IgD-negative memory B cell (primary cell): ENCODE measurements around the gene FRS2. TPM values are rescaled to one million over a fixed set of nuclear protein-coding genes. Genes with fewer than 3 reads are reported as not detected.

Experiments
- H3K27ac Mint-ChIP-seq, 3 donors: one replicate each; pipeline ENCODE4 v1.8.0; 2020 to 2022; ENCODE audit warnings: mild to moderate bottlenecking in 3 of 3, mixed read lengths in 3 of 3, moderate library complexity in 1 of 3
- H3K27me3 Mint-ChIP-seq: one replicate; pipeline ENCODE4 v1.8.0; 2021; ENCODE audit warnings: mixed read lengths
- H3K36me3 Mint-ChIP-seq: one replicate; pipeline ENCODE4 v1.8.0; 2020; ENCODE audit warnings: mild to moderate bottlenecking, mixed read lengths
- H3K4me1 Mint-ChIP-seq, 3 donors: one replicate each; pipeline ENCODE4 v1.8.0; 2020 to 2022; ENCODE audit warnings: mixed read lengths in 3 of 3, mild to moderate bottlenecking in 1 of 3
- H3K4me3 Mint-ChIP-seq, 4 donors: one replicate each; pipeline ENCODE4 v1.8.0; 2020 to 2022; ENCODE audit warnings: mild to moderate bottlenecking in 4 of 4, mixed read lengths in 4 of 4, moderate library complexity in 3 of 4
- H3K9me3 Mint-ChIP-seq, 3 donors: one replicate each; pipeline ENCODE4 v1.8.0; 2020 to 2021; ENCODE audit warnings: mixed read lengths in 3 of 3, mild to moderate bottlenecking in 1 of 3
- polyA plus RNA-seq: library from polyadenylated mRNA; unstranded; fragments of 300-500 nt; fragmentation: Illumina TruSeq; gene quantifications from one replicate; pipeline ENCODE4 v1.2.3, GENCODE V29; 2021

The FRS2 gene
- polyA plus RNA-seq, 1 donor from 2014 or later = 11.2 TPM

- peaks cover 4 to 11% (median 10%) of the 10 kb centered on the region in 3 donors for H3K9me3 Mint-ChIP-seq
- peaks cover 10% of the 10 kb centered on the region for H3K36me3 Mint-ChIP-seq
- H3K4me1 Mint-ChIP-seq = peaks cover 19 to 43% (median 29%) of the 10 kb centered on the region in 3 donors
- H3K27me3 Mint-ChIP-seq = no peaks in the 10 kb centered on the region
- no peak overlapping the region for H3K27ac Mint-ChIP-seq
- no peak overlapping the region for H3K4me3 Mint-ChIP-seq
Measured at GRCh38 chr12:69519871-69520270, 49.7 kb downstream of the FRS2 start.

- H3K9me3 Mint-ChIP-seq = peaks cover 4 to 11% (median 10%) of the 10 kb centered on the region in 3 donors
- no peaks in the 10 kb centered on the region for H3K27me3 Mint-ChIP-seq
- peaks cover 12% of the 10 kb centered on the region for H3K36me3 Mint-ChIP-seq
- peak overlapping the region in 1 of 3 donors; percentile 2 for H3K27ac Mint-ChIP-seq
- H3K4me1 Mint-ChIP-seq = peaks cover 23 to 50% (median 37%) of the 10 kb centered on the region in 3 donors
- H3K4me3 Mint-ChIP-seq = no peak overlapping the region
Measured at GRCh38 chr12:69523433-69524330, 53.5 kb downstream of the FRS2 start.

- Mint-ChIP-seq H3K27ac (no peak overlapping the region), H3K4me1 (peaks cover 27 to 53% (median 41%) of the 10 kb centered on the region in 3 donors), H3K27me3 (no peaks in the 10 kb centered on the region), H3K4me3 (no peak overlapping the region), H3K36me3 (peaks cover 12% of the 10 kb centered on the region), H3K9me3 (peaks cover 4 to 11% (median 10%) of the 10 kb centered on the region in 3 donors)
Measured at GRCh38 chr12:69524331-69524630, 54.1 kb downstream of the FRS2 start.

GRCh38 chr12:69524755-69525469 is 54.7 kb downstream of the FRS2 start:
- Mint-ChIP-seq H3K4me1 (peaks cover 27 to 46% (median 40%) of the 10 kb centered on the region in 3 donors), H3K27me3 (no peaks in the 10 kb centered on the region), H3K9me3 (peaks cover 4 to 11% (median 10%) of the 10 kb centered on the region in 3 donors), H3K36me3 (peaks cover 10% of the 10 kb centered on the region), H3K27ac (no peak overlapping the region), H3K4me3 (peak overlapping the region in 1 of 4 donors; percentile 43)

- Mint-ChIP-seq H3K27ac (no peak overlapping the region), H3K27me3 (no peaks in the 10 kb centered on the region), H3K4me1 (peaks cover 24 to 30% (median 25%) of the 10 kb centered on the region in 3 donors), H3K4me3 (no peak overlapping the region), H3K36me3 (peaks cover 2% of the 10 kb centered on the region), H3K9me3 (peaks cover 0 to 4% (median 1%) of the 10 kb centered on the region in 3 donors)
Measured at GRCh38 chr12:69527506-69528272, 57.5 kb downstream of the FRS2 start.

GRCh38 chr12:69529021-69529420 is 58.8 kb downstream of the FRS2 start:
- Mint-ChIP-seq H3K4me1 (peaks cover 15 to 27% (median 18%) of the 10 kb centered on the region in 3 donors), H3K36me3 (peaks cover 6% of the 10 kb centered on the region), H3K27me3 (no peaks in the 10 kb centered on the region), H3K27ac (peak overlapping the region in 1 of 3 donors; percentile 2), H3K4me3 (peak overlapping the region in 1 of 4 donors; percentile 23), H3K9me3 (no peaks in the 10 kb centered on the region)

- H3K4me1 Mint-ChIP-seq = peaks cover 2 to 14% (median 4%) of the 10 kb centered on the region in 3 donors
- H3K27ac Mint-ChIP-seq = no peak overlapping the region
- H3K27me3 Mint-ChIP-seq = no peaks in the 10 kb centered on the region
- H3K36me3 Mint-ChIP-seq = peaks cover 8% of the 10 kb centered on the region
- no peaks in the 10 kb centered on the region for H3K9me3 Mint-ChIP-seq
- no peak overlapping the region for H3K4me3 Mint-ChIP-seq
Measured at GRCh38 chr12:69533844-69534243, 63.7 kb downstream of the FRS2 start.

GRCh38 chr12:69534389-69534822 is 64.2 kb downstream of the FRS2 start:
- no peak overlapping the region for H3K4me3 Mint-ChIP-seq
- peaks cover 0 to 12% (median 0%) of the 10 kb centered on the region in 3 donors for H3K4me1 Mint-ChIP-seq
- no peaks in the 10 kb centered on the region for H3K27me3 Mint-ChIP-seq
- H3K36me3 Mint-ChIP-seq = peaks cover 9% of the 10 kb centered on the region
- no peaks in the 10 kb centered on the region for H3K9me3 Mint-ChIP-seq
- no peak overlapping the region for H3K27ac Mint-ChIP-seq

GRCh38 chr12:69540987-69541386 is 70.8 kb downstream of the FRS2 start:
- H3K4me1 Mint-ChIP-seq = peaks cover 0 to 6% (median 1%) of the 10 kb centered on the region in 3 donors
- no peak overlapping the region for H3K4me3 Mint-ChIP-seq
- peaks cover 3 to 7% (median 6%) of the 10 kb centered on the region in 3 donors for H3K9me3 Mint-ChIP-seq
- H3K27me3 Mint-ChIP-seq = no peaks in the 10 kb centered on the region
- peaks cover 19% of the 10 kb centered on the region for H3K36me3 Mint-ChIP-seq
- H3K27ac Mint-ChIP-seq = no peak overlapping the region

- no peak overlapping the region for H3K4me3 Mint-ChIP-seq
- H3K27me3 Mint-ChIP-seq = no peaks in the 10 kb centered on the region
- H3K27ac Mint-ChIP-seq = no peak overlapping the region
- H3K4me1 Mint-ChIP-seq = peaks cover 6 to 8% (median 8%) of the 10 kb centered on the region in 3 donors
- H3K9me3 Mint-ChIP-seq = peaks cover 3 to 7% (median 6%) of the 10 kb centered on the region in 3 donors
- peaks cover 15% of the 10 kb centered on the region for H3K36me3 Mint-ChIP-seq
Measured at GRCh38 chr12:69544087-69544486, 73.9 kb downstream of the FRS2 start.

- Mint-ChIP-seq H3K4me1 (peaks cover 7 to 16% (median 10%) of the 10 kb centered on the region in 3 donors), H3K27ac (no peak overlapping the region), H3K9me3 (peaks cover 3 to 7% (median 6%) of the 10 kb centered on the region in 3 donors), H3K36me3 (peaks cover 15% of the 10 kb centered on the region), H3K27me3 (no peaks in the 10 kb centered on the region), H3K4me3 (no peak overlapping the region)
Measured at GRCh38 chr12:69545081-69545480, 74.9 kb downstream of the FRS2 start.

GRCh38 chr12:69546693-69547438 is 76.7 kb downstream of the FRS2 start:
- peaks cover 11 to 17% (median 11%) of the 10 kb centered on the region in 3 donors for H3K4me1 Mint-ChIP-seq
- H3K36me3 Mint-ChIP-seq = peaks cover 14% of the 10 kb centered on the region
- H3K4me3 Mint-ChIP-seq = peak overlapping the region in 1 of 4 donors; percentile 37
- peaks cover 3 to 7% (median 6%) of the 10 kb centered on the region in 3 donors for H3K9me3 Mint-ChIP-seq
- no peaks in the 10 kb centered on the region for H3K27me3 Mint-ChIP-seq
- H3K27ac Mint-ChIP-seq = peak overlapping the region in 1 of 3 donors; percentile 21

GRCh38 chr12:69548687-69549086 is 78.5 kb downstream of the FRS2 start:
- Mint-ChIP-seq H3K27ac (peak overlapping the region in 1 of 3 donors; percentile 53), H3K9me3 (peaks cover under 1 to 2% (median 2%) of the 10 kb centered on the region in 3 donors), H3K4me3 (no peak overlapping the region), H3K4me1 (peaks cover 11 to 15% (median 14%) of the 10 kb centered on the region in 3 donors), H3K36me3 (peaks cover 9% of the 10 kb centered on the region), H3K27me3 (no peaks in the 10 kb centered on the region)
